ENCODE results near the gene NTRK2. TPM values are rescaled to one million over a fixed set of nuclear protein-coding genes. Genes with fewer than 3 reads are reported as not detected.

The NTRK2 gene
- total RNA-seq, 1 donor from 2014 or later: 65.0 TPM

- no peak for TF ChIP-seq CTCF (IDR thresholded peaks at IDR 0.05; ENCODE audit: unreplicated experiment)
- H3K4me3 Mint-ChIP-seq: no peak overlapping the region
- H3K9me3 Mint-ChIP-seq: no peaks in the 10 kb centered on the region
- H3K27me3 Mint-ChIP-seq (ENCODE audit: low read depth): no peaks in the 10 kb centered on the region
- no peak overlapping the region for H3K27ac Mint-ChIP-seq
- DNase-seq (ENCODE audit: low spot score in 2 of 2, unreplicated experiment in 2 of 2): no peak
- peaks cover 4% of the 10 kb centered on the region for H3K36me3 Mint-ChIP-seq
- peaks cover 5% of the 10 kb centered on the region for H3K4me1 Mint-ChIP-seq
Observed at GRCh38 chr9:84711398-84711777, 41.9 kb downstream of the NTRK2 start.

- DNase-seq (ENCODE audit: low spot score in 2 of 2, unreplicated experiment in 2 of 2): no peak
- Mint-ChIP-seq H3K27ac (peak overlapping the region; percentile 37), H3K9me3 (no peaks in the 10 kb centered on the region), H3K27me3 (ENCODE audit: low read depth) (no peaks in the 10 kb centered on the region), H3K36me3 (peaks cover 4% of the 10 kb centered on the region), H3K4me1 (peaks cover 5% of the 10 kb centered on the region), H3K4me3 (no peak overlapping the region)
- no peak for TF ChIP-seq CTCF (IDR thresholded peaks at IDR 0.05; ENCODE audit: unreplicated experiment)
Observed at GRCh38 chr9:84711936-84712335, 42.4 kb downstream of the NTRK2 start.

GRCh38 chr9:84716217-84716616 lies 46.7 kb downstream of the NTRK2 start:
- no peak overlapping the region for H3K27ac Mint-ChIP-seq
- DNase-seq (ENCODE audit: low spot score in 2 of 2, unreplicated experiment in 2 of 2): no peak
- H3K9me3 Mint-ChIP-seq: peaks cover 8% of the 10 kb centered on the region
- no peak overlapping the region for H3K4me3 Mint-ChIP-seq
- H3K36me3 Mint-ChIP-seq: peaks cover 16% of the 10 kb centered on the region
- no peaks in the 10 kb centered on the region for H3K27me3 Mint-ChIP-seq (ENCODE audit: low read depth)
- TF ChIP-seq CTCF (IDR thresholded peaks at IDR 0.05; ENCODE audit: unreplicated experiment): no peak
- H3K4me1 Mint-ChIP-seq: peaks cover 5% of the 10 kb centered on the region

- Mint-ChIP-seq H3K9me3 (peaks cover 8% of the 10 kb centered on the region), H3K36me3 (peaks cover 16% of the 10 kb centered on the region), H3K4me3 (no peak overlapping the region), H3K27me3 (ENCODE audit: low read depth) (no peaks in the 10 kb centered on the region), H3K27ac (no peak overlapping the region), H3K4me1 (peaks cover 10% of the 10 kb centered on the region)
- DNase-seq (ENCODE audit: low spot score in 2 of 2, unreplicated experiment in 2 of 2): no peak
- TF ChIP-seq CTCF (IDR thresholded peaks at IDR 0.05; ENCODE audit: unreplicated experiment): no peak
Observed at GRCh38 chr9:84718476-84718875, 48.9 kb downstream of the NTRK2 start.

GRCh38 chr9:84722388-84722989 lies 53.0 kb downstream of the NTRK2 start:
- Mint-ChIP-seq H3K9me3 (peaks cover 8% of the 10 kb centered on the region), H3K36me3 (peaks cover 13% of the 10 kb centered on the region), H3K27ac (peak overlapping the region; percentile 63), H3K27me3 (ENCODE audit: low read depth) (no peaks in the 10 kb centered on the region), H3K4me3 (no peak overlapping the region), H3K4me1 (peaks cover 13% of the 10 kb centered on the region)
- no peak for TF ChIP-seq CTCF (IDR thresholded peaks at IDR 0.05; ENCODE audit: unreplicated experiment)
- DNase-seq (ENCODE audit: low spot score in 2 of 2, unreplicated experiment in 2 of 2): no peak

- no peak for DNase-seq (ENCODE audit: low spot score in 2 of 2, unreplicated experiment in 2 of 2)
- no peak for TF ChIP-seq CTCF (IDR thresholded peaks at IDR 0.05; ENCODE audit: unreplicated experiment)
- Mint-ChIP-seq H3K27me3 (ENCODE audit: low read depth) (no peaks in the 10 kb centered on the region), H3K9me3 (peaks cover 8% of the 10 kb centered on the region), H3K4me1 (peaks cover 13% of the 10 kb centered on the region), H3K4me3 (no peak overlapping the region), H3K36me3 (peaks cover 19% of the 10 kb centered on the region), H3K27ac (no peak overlapping the region)
Observed at GRCh38 chr9:84723426-84723825, 53.9 kb downstream of the NTRK2 start.
